Chondrocyte (in vitro differentiated cells): ENCODE results near the gene ATXN7. TPM values are rescaled to one million over a fixed set of nuclear protein-coding genes. Genes with fewer than 3 reads are reported as not detected.

Source experiments
- DNase-seq: peaks from one replicate; pipeline ENCODE4 v3.0.0; 2021; ENCODE audit warnings: mixed read lengths, low spot score
- H3K27ac Mint-ChIP-seq: one replicate; pipeline ENCODE4 v1.8.0; 2021; ENCODE audit warnings: mild to moderate bottlenecking, moderate library complexity, mixed read lengths; ENCODE audit not compliant: unreplicated experiment
- H3K27me3 Mint-ChIP-seq: 2 replicates; pipeline ENCODE4 v1.8.0; 2021; ENCODE audit warnings: low read depth, mixed read lengths
- H3K36me3 Mint-ChIP-seq: 2 replicates; pipeline ENCODE4 v1.8.0; 2021; ENCODE audit warnings: low read depth, mixed read lengths
- H3K4me1 Mint-ChIP-seq: 2 replicates; pipeline ENCODE4 v1.8.0; 2021; ENCODE audit warnings: low read depth, mild to moderate bottlenecking, mixed read lengths
- H3K4me3 Mint-ChIP-seq: one replicate; pipeline ENCODE4 v1.8.0; 2021; ENCODE audit warnings: mild to moderate bottlenecking, moderate library complexity, mixed read lengths; ENCODE audit not compliant: unreplicated experiment
- H3K9me3 Mint-ChIP-seq: 2 replicates; pipeline ENCODE4 v1.8.0; 2021; ENCODE audit warnings: low read depth, mixed read lengths
- total RNA-seq: library from RNA; stranded (reverse); gene quantifications from 3 replicates; pipeline ENCODE4 v1.2.1, GENCODE V29; 2021
- TF ChIP-seq, protein P1 (sequence below): fragments of 200-600 bp; sonication (generic); IDR thresholded peaks from 2 replicates; pipeline ENCODE4 v1.5.0; 2021; ENCODE audit warnings: antibody characterized with exemption, mild to moderate bottlenecking, moderate library complexity

ATXN7 gene
- total RNA-seq, 1 donor from 2014 or later: 19.1 TPM

DNA sequence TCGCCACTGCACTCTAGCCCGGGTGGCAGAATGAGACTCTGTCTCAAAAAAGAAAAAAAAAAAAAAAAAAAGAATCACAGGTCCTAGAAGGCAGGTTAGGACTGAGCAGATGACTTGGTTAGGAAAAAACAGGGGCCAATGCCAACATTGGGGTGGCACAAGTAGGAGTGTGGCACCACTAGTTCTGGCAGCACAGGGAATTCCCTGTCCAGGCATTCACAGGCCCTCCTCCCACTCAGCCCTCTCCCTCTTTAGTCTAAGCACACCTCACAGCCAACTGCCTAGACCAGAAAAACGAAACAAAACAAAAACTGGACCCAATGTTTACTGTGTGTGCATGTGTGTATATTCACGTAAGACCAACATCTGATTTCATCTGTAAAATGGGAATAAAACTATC is 10.6 kb upstream of the ATXN7 start:
- Mint-ChIP-seq H3K27ac (no peak overlapping the region), H3K4me3 (no peak overlapping the region), H3K27me3 (no peaks in the 10 kb centered on the region), H3K36me3 (no peaks in the 10 kb centered on the region), H3K9me3 (no peaks in the 10 kb centered on the region), H3K4me1 (peaks cover 9% of the 10 kb centered on the region)
- TF ChIP-seq, protein P1, sequence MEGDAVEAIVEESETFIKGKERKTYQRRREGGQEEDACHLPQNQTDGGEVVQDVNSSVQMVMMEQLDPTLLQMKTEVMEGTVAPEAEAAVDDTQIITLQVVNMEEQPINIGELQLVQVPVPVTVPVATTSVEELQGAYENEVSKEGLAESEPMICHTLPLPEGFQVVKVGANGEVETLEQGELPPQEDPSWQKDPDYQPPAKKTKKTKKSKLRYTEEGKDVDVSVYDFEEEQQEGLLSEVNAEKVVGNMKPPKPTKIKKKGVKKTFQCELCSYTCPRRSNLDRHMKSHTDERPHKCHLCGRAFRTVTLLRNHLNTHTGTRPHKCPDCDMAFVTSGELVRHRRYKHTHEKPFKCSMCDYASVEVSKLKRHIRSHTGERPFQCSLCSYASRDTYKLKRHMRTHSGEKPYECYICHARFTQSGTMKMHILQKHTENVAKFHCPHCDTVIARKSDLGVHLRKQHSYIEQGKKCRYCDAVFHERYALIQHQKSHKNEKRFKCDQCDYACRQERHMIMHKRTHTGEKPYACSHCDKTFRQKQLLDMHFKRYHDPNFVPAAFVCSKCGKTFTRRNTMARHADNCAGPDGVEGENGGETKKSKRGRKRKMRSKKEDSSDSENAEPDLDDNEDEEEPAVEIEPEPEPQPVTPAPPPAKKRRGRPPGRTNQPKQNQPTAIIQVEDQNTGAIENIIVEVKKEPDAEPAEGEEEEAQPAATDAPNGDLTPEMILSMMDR: no peak
- DNase-seq: no peak

DNA sequence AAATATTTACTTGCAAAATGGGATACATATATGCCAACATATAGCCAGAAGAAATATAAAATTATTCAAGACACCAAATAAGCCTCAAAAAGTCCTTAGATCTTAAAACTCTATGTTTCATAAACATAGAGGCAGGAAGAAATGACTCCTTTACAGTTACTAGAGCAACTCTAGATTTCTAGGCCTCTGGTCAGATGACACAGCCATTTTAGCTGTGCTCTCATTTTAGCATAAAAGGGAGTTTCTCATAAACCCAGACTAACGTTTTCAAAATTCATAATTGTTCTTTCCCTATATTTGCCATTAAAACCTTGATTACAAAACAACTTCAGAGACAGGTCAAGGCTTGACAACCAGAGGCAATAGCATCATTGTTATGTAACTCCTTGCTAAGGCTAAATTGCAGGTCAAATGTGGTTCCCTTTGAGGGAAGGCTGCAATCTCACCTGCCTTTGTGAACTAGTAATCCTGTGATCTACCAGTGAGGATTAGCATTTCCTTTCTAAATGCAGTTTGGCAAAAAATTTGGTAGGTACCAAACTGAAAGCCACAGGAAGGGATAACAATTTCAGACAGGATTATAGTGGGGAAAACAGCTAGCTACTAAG is 8.2 kb upstream of the ATXN7 start:
- no peak overlapping the region for H3K4me3 Mint-ChIP-seq
- H3K27ac Mint-ChIP-seq: no peak overlapping the region
- H3K9me3 Mint-ChIP-seq: no peaks in the 10 kb centered on the region
- no peak for DNase-seq
- H3K27me3 Mint-ChIP-seq: no peaks in the 10 kb centered on the region
- TF ChIP-seq, protein P1: no peak
- no peaks in the 10 kb centered on the region for H3K36me3 Mint-ChIP-seq
- peaks cover 9% of the 10 kb centered on the region for H3K4me1 Mint-ChIP-seq

- no peak for DNase-seq
- TF ChIP-seq, protein P1: no peak
- Mint-ChIP-seq H3K9me3 (no peaks in the 10 kb centered on the region), H3K36me3 (no peaks in the 10 kb centered on the region), H3K4me3 (no peak overlapping the region), H3K4me1 (peaks cover 14% of the 10 kb centered on the region), H3K27me3 (no peaks in the 10 kb centered on the region), H3K27ac (no peak overlapping the region)
Measured at GRCh38 chr3:63857311-63857710, 6.4 kb upstream of the ATXN7 start.

DNA sequence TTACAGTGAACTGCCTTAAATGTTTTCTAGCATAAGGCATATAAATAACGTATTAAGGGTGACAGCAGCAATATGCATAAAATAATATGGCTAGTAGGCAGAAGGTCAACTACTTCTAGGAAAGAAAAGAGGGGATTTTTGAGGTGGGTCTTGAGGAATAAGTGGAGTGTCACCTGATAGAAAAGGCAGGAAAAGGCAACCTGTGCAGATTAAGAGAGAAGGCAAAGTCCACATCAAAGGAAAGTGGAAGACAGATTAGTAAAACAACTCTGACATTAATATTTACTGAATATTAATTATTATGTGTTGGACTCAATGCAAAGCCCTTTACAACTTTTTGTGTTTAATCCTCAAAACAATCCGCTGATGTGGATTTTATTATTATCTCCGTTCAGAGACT is 2.9 kb upstream of the ATXN7 start:
- DNase-seq: no peak
- Mint-ChIP-seq H3K36me3 (no peaks in the 10 kb centered on the region), H3K4me3 (no peak overlapping the region), H3K4me1 (peaks cover 31% of the 10 kb centered on the region), H3K27me3 (no peaks in the 10 kb centered on the region), H3K9me3 (no peaks in the 10 kb centered on the region), H3K27ac (no peak overlapping the region)
- TF ChIP-seq, protein P1: no peak

GRCh38 chr3:63861306-63861705 is 2.4 kb upstream of the ATXN7 start:
- no peak for DNase-seq
- Mint-ChIP-seq H3K36me3 (no peaks in the 10 kb centered on the region), H3K4me1 (peaks cover 31% of the 10 kb centered on the region), H3K9me3 (no peaks in the 10 kb centered on the region), H3K27ac (no peak overlapping the region), H3K27me3 (no peaks in the 10 kb centered on the region), H3K4me3 (no peak overlapping the region)
- TF ChIP-seq, protein P1: no peak
